Ecto neural progenitor cell (in vitro differentiated cells): ENCODE measurements around the gene PLCE1.
A peak's percentile ranks its signal among the peaks of the same experiment; 100 is the strongest.
"Not testable (repeated sequence)": the region's sequence is repeated elsewhere in the genome, so short reads cannot be mapped to it uniquely, and the experiment has no call there.

Experiments
- DNase-seq: peaks from one replicate; pipeline ENCODE4 v3.0.0-alpha.2; 2018; ENCODE audit warnings: low spot score

PLCE1 gene

GRCh38 chr10:93993782-93994437, at the start of gene PLCE1:
PLCE1 (plus strand) TSS chr10:93993931; CDS start chr10:94031047, 37,116 bp downstream.
- DNase-seq, result peak; percentile 77

GRCh38 chr10:93945819-93946218, 47.9 kb upstream of the PLCE1 start:
- DNase-seq, result no peak

GRCh38 chr10:93947055-93947454, 46.7 kb upstream of the PLCE1 start:
- no peak for DNase-seq

GRCh38 chr10:93947524-93947923, 46.2 kb upstream of the PLCE1 start:
- no peak for DNase-seq

GRCh38 chr10:93951905-93952304, 41.8 kb upstream of the PLCE1 start:
- no peak for DNase-seq

GRCh38 chr10:93954299-93954698, 39.4 kb upstream of the PLCE1 start:
- DNase-seq, result no peak

- DNase-seq, result no peak
Observed at GRCh38 chr10:93954726-93955363, 38.9 kb upstream of the PLCE1 start.

GRCh38 chr10:93958834-93959233, 34.9 kb upstream of the PLCE1 start:
- no peak for DNase-seq

GRCh38 chr10:93960988-93961387, 32.7 kb upstream of the PLCE1 start:
- not testable (repeated sequence) for DNase-seq

- no peak for DNase-seq
Observed at GRCh38 chr10:93962973-93963372, 30.8 kb upstream of the PLCE1 start.

- no peak for DNase-seq
Observed at GRCh38 chr10:93963434-93963833, 30.3 kb upstream of the PLCE1 start.

- DNase-seq, result no peak
Observed at GRCh38 chr10:93965911-93966310, 27.8 kb upstream of the PLCE1 start.

- no peak for DNase-seq
Observed at GRCh38 chr10:93967756-93968155, 26.0 kb upstream of the PLCE1 start.

- no peak for DNase-seq
Observed at GRCh38 chr10:93968540-93968945, 25.2 kb upstream of the PLCE1 start.

GRCh38 chr10:93970433-93971010, 23.2 kb upstream of the PLCE1 start:
- DNase-seq, result not testable (repeated sequence)

- DNase-seq, result no peak
Observed at GRCh38 chr10:93973748-93974445, 19.8 kb upstream of the PLCE1 start.

GRCh38 chr10:93977442-93977841, 16.3 kb upstream of the PLCE1 start:
- DNase-seq, result no peak

- no peak for DNase-seq
Observed at GRCh38 chr10:93980486-93980885, 13.2 kb upstream of the PLCE1 start.

GRCh38 chr10:93991114-93991513, 2.6 kb upstream of the PLCE1 start:
- no peak for DNase-seq

- peak; percentile 60 for DNase-seq
Observed at GRCh38 chr10:93991596-93992284, 2.0 kb upstream of the PLCE1 start.

- DNase-seq, result no peak
Observed at GRCh38 chr10:93992400-93993030, 1.2 kb upstream of the PLCE1 start.

- DNase-seq, result no peak
Observed at GRCh38 chr10:93993414-93993781, 333 bp upstream of the PLCE1 start.
